Neural cell (in vitro differentiated cells): Measurements from ENCODE around the gene COX7A2. TPM values are rescaled to one million over a fixed set of nuclear protein-coding genes. Genes with fewer than 3 reads are reported as not detected.
A peak's percentile ranks its signal among the peaks of the same experiment; 100 is the strongest.

ENCODE experiments used
- H2AFZ ChIP-seq: fragments of 200-600, 300-800 bp; sonication (generic), shearing (Covaris generic); 2 replicates; pipeline ENCODE4 v1.6.0; 2014; ENCODE audit warnings: low read depth, mild to moderate bottlenecking, antibody characterized with exemption, low read length, moderate library complexity
- H3F3A ChIP-seq: fragments of 200-600 bp; shearing (Covaris generic); 2 replicates; pipeline ENCODE4 v1.6.1; 2016; ENCODE audit warnings: mild to moderate bottlenecking, moderate library complexity, mixed read lengths, antibody characterized with exemption, low read length; ENCODE audit not compliant: insufficient read depth, poor library complexity, severe bottlenecking
- H3K27ac ChIP-seq: fragments of 200-600, 300-800 bp; sonication (generic), shearing (Covaris generic); 2 replicates; pipeline ENCODE4 v1.5.1; 2014; ENCODE audit warnings: mild to moderate bottlenecking, low read length, moderate library complexity
- H3K27me3 ChIP-seq: fragments of 300-800, 200-600 bp; sonication (generic), shearing (Covaris generic); 2 replicates; pipeline ENCODE4 v1.6.0; 2014; ENCODE audit warnings: mild to moderate bottlenecking, low read depth, low read length, moderate library complexity; ENCODE audit not compliant: insufficient read depth
- H3K36me3 ChIP-seq: fragments of 300-800, 200-600 bp; sonication (generic), shearing (Covaris generic); 2 replicates; pipeline ENCODE4 v1.5.1; 2014; ENCODE audit warnings: mild to moderate bottlenecking, antibody characterized with exemption, low read length, moderate library complexity; ENCODE audit not compliant: insufficient read depth
- H3K4me2 ChIP-seq: fragments of 300-800, 200-600 bp; sonication (generic), shearing (Covaris generic); 2 replicates; pipeline ENCODE4 v1.6.0; 2014; ENCODE audit warnings: mild to moderate bottlenecking, low read length
- H3K4me3 ChIP-seq: fragments of 300-800, 200-600 bp; sonication (generic), shearing (Covaris generic); 2 replicates; pipeline ENCODE4 v1.5.1; 2014; ENCODE audit warnings: mild to moderate bottlenecking, low read length, moderate library complexity
- H3K79me2 ChIP-seq: fragments of 200-600 bp; shearing (Covaris generic); replicated peaks from 2 replicates; pipeline ENCODE4 v1.6.0; 2014; ENCODE audit warnings: mild to moderate bottlenecking, low read length, moderate library complexity; ENCODE audit not compliant: insufficient read depth
- H3K9ac ChIP-seq: fragments of 300-800, 200-600 bp; sonication (generic), shearing (Covaris generic); 2 replicates; pipeline ENCODE4 v1.6.1; 2016; ENCODE audit warnings: mild to moderate bottlenecking, low read length, mixed read lengths
- H3K9me2 ChIP-seq: fragments of 200-600 bp; shearing (Covaris generic); 2 replicates; pipeline ENCODE4 v1.6.1; 2016; ENCODE audit warnings: mild to moderate bottlenecking, low read length, mixed read lengths; ENCODE audit not compliant: insufficient read depth
- H3K9me3 ChIP-seq: fragments of 200-600, 300-800 bp; sonication (generic), shearing (Covaris generic); 2 replicates; pipeline ENCODE4 v1.6.1; 2016; ENCODE audit warnings: mild to moderate bottlenecking, mixed run types, low read length, moderate library complexity, mixed read lengths
- H4K20me1 ChIP-seq: fragments of 200-600 bp; shearing (Covaris generic); 2 replicates; pipeline ENCODE4 v1.6.1; 2016; ENCODE audit warnings: mild to moderate bottlenecking, mixed run types; ENCODE audit not compliant: insufficient read depth
- EP300 ChIP-seq: fragments of 450-650 bp; conservative IDR thresholded peaks from 2 replicates; pipeline ENCODE4 v1.6.1; 2014; ENCODE audit warnings: antibody characterized with exemption, mild to moderate bottlenecking, moderate library complexity; ENCODE audit not compliant: poor library complexity, severe bottlenecking
- MXI1 ChIP-seq: fragments of 450-650 bp; conservative IDR thresholded peaks from 2 replicates; pipeline ENCODE4 v1.6.1; 2014; ENCODE audit warnings: antibody characterized with exemption, mild to moderate bottlenecking; ENCODE audit not compliant: poor library complexity, severe bottlenecking
- POLR2AphosphoS5 ChIP-seq: IDR thresholded peaks from 2 replicates; pipeline ENCODE4 v1.6.1; 2012
- REST ChIP-seq: IDR thresholded peaks from 2 replicates; pipeline ENCODE4 v1.6.1; 2012; ENCODE audit warnings: borderline replicate concordance
- SMC3 ChIP-seq: fragments of 450-650 bp; conservative IDR thresholded peaks from 2 replicates; pipeline ENCODE4 v1.6.1; 2014; ENCODE audit warnings: antibody characterized with exemption, mild to moderate bottlenecking, moderate library complexity; ENCODE audit not compliant: poor library complexity
- TAF1 ChIP-seq: IDR thresholded peaks from 2 replicates; pipeline ENCODE4 v1.6.1; 2012; ENCODE audit warnings: low read depth
- polyA plus RNA-seq: library from polyadenylated mRNA; depleted of rRNA; stranded (reverse); fragments of >200 nt; gene quantifications from 2 replicates; pipeline ENCODE4 v1.2.3, GENCODE V29; 2014

The COX7A2 gene
- polyA plus RNA-seq, 1 donor from 2014 or later: 2,909 TPM

- Histone ChIP-seq H3K27me3 (no peaks in the 10 kb centered on the region), H3K27ac (peak overlapping the region; percentile 96), H3K9ac (no peak overlapping the region), H3F3A (peaks cover 6% of the 10 kb centered on the region), H2AFZ (no peak overlapping the region), H4K20me1 (no peaks in the 10 kb centered on the region), H3K4me3 (peak overlapping the region; percentile 53), H3K79me2 (peaks cover 5% of the 10 kb centered on the region), H3K4me2 (peak overlapping the region; percentile 63), H3K9me3 (no peaks in the 10 kb centered on the region), H3K9me2 (no peaks in the 10 kb centered on the region), H3K36me3 (no peaks in the 10 kb centered on the region)
- no peak for TF ChIP-seq REST
- no peak for TF ChIP-seq SMC3
- no peak for TF ChIP-seq MXI1
Observed at GRCh38 chr6:75291744-75292143, 48.1 kb upstream of the COX7A2 start.

GRCh38 chr6:75291331-75291730 lies 47.7 kb upstream of the COX7A2 start:
- peaks cover 6% of the 10 kb centered on the region for H3K79me2 ChIP-seq
- H2AFZ ChIP-seq: peak overlapping the region; percentile 62
- H3K9ac ChIP-seq: peak overlapping the region; percentile 69
- peak overlapping the region; percentile 96 for H3K27ac ChIP-seq
- H3K4me2 ChIP-seq: peak overlapping the region; percentile 63
- H3K4me3 ChIP-seq: peak overlapping the region; percentile 53
- H3K36me3 ChIP-seq: no peaks in the 10 kb centered on the region
- no peaks in the 10 kb centered on the region for H3K9me2 ChIP-seq
- no peaks in the 10 kb centered on the region for H3K27me3 ChIP-seq
- no peaks in the 10 kb centered on the region for H4K20me1 ChIP-seq
- TF ChIP-seq EP300: peak; percentile 42
- TF ChIP-seq REST: no peak
- TF ChIP-seq POLR2AphosphoS5: peak; percentile 47
- no peak for TF ChIP-seq TAF1
- peaks cover 6% of the 10 kb centered on the region for H3F3A ChIP-seq
- no peaks in the 10 kb centered on the region for H3K9me3 ChIP-seq
